DND-41 (cell line): ENCODE data around the gene TMEM245.

ENCODE experiments used
- ATAC-seq: fragments of 200-7000 bp; cut with Tn5 transposase; 3 replicates; pipeline ENCODE4 v1.9.1; 2021; ENCODE audit warnings: low read depth; ENCODE audit not compliant: insufficient read depth
- DNase-seq: peaks from one replicate; pipeline ENCODE4 v3.0.0-alpha.2; 2020
- H2AFZ ChIP-seq: 2 replicates; pipeline ENCODE4 v1.6.0; 2012; ENCODE audit warnings: low read depth, low read length
- H3K27ac ChIP-seq: 2 replicates; pipeline ENCODE4 v1.5.1; 2012; ENCODE audit warnings: low read length, inconsistent platforms
- H3K27me3 ChIP-seq: fragments of 200-600 bp; sonication (generic); 2 replicates; pipeline ENCODE4 v1.6.0; 2012; ENCODE audit warnings: low read length, mild to moderate bottlenecking, inconsistent platforms; ENCODE audit not compliant: insufficient read depth, poor library complexity
- H3K36me3 ChIP-seq: 2 replicates; pipeline ENCODE4 v1.5.1; 2012; ENCODE audit warnings: low read length, inconsistent platforms; ENCODE audit not compliant: insufficient read depth
- H3K4me1 ChIP-seq: 2 replicates; pipeline ENCODE4 v1.5.1; 2012; ENCODE audit warnings: mild to moderate bottlenecking, low read length; ENCODE audit not compliant: insufficient read depth
- H3K4me2 ChIP-seq: 2 replicates; pipeline ENCODE4 v1.6.0; 2012; ENCODE audit warnings: mild to moderate bottlenecking, moderate library complexity, low read length, inconsistent platforms; ENCODE audit not compliant: insufficient read depth
- H3K4me3 ChIP-seq, 2 experiments: fragments of 200-600 bp in 1 of 2; shearing (Covaris generic) in 1 of 2; 2 replicates each; pipeline ENCODE4 v1.5.1; 2012 to 2016; ENCODE audit warnings: inconsistent platforms in 2 of 2, low read length in 2 of 2, mild to moderate bottlenecking in 2 of 2, low read depth in 1 of 2, moderate library complexity in 1 of 2
- H3K79me2 ChIP-seq: 2 replicates; pipeline ENCODE4 v1.6.0; 2012; ENCODE audit warnings: low read length, inconsistent platforms; ENCODE audit not compliant: insufficient read depth
- H3K9ac ChIP-seq: 2 replicates; pipeline ENCODE4 v1.6.0; 2012; ENCODE audit warnings: low read depth, mild to moderate bottlenecking, inconsistent platforms, low read length, moderate library complexity
- H3K9me3 ChIP-seq: 2 replicates; pipeline ENCODE4 v1.5.1; 2012; ENCODE audit warnings: low read length, moderate library complexity, mild to moderate bottlenecking, inconsistent platforms; ENCODE audit not compliant: insufficient read depth, severe bottlenecking
- H4K20me1 ChIP-seq: 2 replicates; pipeline ENCODE4 v1.6.0; 2012; ENCODE audit warnings: low read length; ENCODE audit not compliant: insufficient read depth
- CTCF ChIP-seq: IDR thresholded peaks from 2 replicates; pipeline ENCODE4 v1.5.1; 2012; ENCODE audit warnings: borderline replicate concordance, low read length, moderate library complexity, mild to moderate bottlenecking; ENCODE audit not compliant: poor library complexity, severe bottlenecking; ENCODE audit errors: extremely low read depth
- EZH2 ChIP-seq: IDR thresholded peaks from 3 replicates; pipeline ENCODE4 v1.6.1; 2012; ENCODE audit warnings: borderline replicate concordance, low read depth, mild to moderate bottlenecking, moderate library complexity, low read length, inconsistent platforms; ENCODE audit not compliant: severe bottlenecking

TMEM245 gene

GRCh38 chr9:109074236-109074889, 45.4 kb downstream of the TMEM245 start:
- Histone ChIP-seq H3K27ac (no peak overlapping the region), H2AFZ (no peak overlapping the region), H4K20me1 (no peaks in the 10 kb centered on the region), H3K4me1 (no peaks in the 10 kb centered on the region), H3K4me3 (no peak overlapping the region), H3K9ac (no peak overlapping the region), H3K79me2 (no peaks in the 10 kb centered on the region), H3K9me3 (no peaks in the 10 kb centered on the region), H3K27me3 (no peaks in the 10 kb centered on the region), H3K36me3 (peaks cover 77% of the 10 kb centered on the region), H3K4me2 (no peak overlapping the region)
- no peak for DNase-seq
- no peak for ATAC-seq
- no peak for TF ChIP-seq EZH2
- no peak for TF ChIP-seq CTCF

DNA sequence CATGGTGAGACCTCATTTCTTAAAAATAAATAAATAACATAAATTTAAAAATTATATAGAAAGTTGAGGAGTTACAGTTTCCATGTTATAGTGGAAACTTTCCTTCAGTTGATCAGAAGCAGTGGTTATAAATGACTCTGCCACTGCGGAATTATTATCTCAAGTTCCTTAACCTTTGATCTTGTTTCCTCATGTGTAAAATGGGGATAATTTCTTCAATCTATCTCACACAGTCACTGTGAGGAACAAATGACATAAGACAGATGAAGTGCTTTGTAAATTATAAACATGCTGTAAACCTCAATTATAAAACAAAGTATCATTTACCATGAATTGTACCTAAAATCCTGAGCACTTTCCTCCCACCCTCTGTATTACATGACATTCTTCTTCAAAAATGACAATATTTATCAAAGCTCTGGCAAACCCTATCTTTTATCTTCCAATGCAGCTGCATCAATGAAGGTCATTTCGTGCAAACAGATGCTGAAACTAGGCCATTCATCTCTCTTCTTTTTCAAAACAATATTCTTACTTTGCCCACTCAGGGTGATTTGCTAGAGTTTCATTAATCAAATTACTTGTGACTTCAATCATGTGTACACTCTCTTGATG, 46.8 kb downstream of the TMEM245 start:
- ATAC-seq (no peak), DNase-seq (no peak)
- Histone ChIP-seq H2AFZ (no peak overlapping the region), H3K36me3 (peaks cover 75% of the 10 kb centered on the region), H3K27ac (no peak overlapping the region), H3K4me3 (no peak overlapping the region), H3K4me2 (no peak overlapping the region), H3K79me2 (no peaks in the 10 kb centered on the region), H3K4me1 (no peaks in the 10 kb centered on the region), H3K9ac (no peak overlapping the region), H4K20me1 (no peaks in the 10 kb centered on the region), H3K9me3 (no peaks in the 10 kb centered on the region), H3K27me3 (no peaks in the 10 kb centered on the region)
- TF ChIP-seq EZH2: no peak
- TF ChIP-seq CTCF: no peak

DNA sequence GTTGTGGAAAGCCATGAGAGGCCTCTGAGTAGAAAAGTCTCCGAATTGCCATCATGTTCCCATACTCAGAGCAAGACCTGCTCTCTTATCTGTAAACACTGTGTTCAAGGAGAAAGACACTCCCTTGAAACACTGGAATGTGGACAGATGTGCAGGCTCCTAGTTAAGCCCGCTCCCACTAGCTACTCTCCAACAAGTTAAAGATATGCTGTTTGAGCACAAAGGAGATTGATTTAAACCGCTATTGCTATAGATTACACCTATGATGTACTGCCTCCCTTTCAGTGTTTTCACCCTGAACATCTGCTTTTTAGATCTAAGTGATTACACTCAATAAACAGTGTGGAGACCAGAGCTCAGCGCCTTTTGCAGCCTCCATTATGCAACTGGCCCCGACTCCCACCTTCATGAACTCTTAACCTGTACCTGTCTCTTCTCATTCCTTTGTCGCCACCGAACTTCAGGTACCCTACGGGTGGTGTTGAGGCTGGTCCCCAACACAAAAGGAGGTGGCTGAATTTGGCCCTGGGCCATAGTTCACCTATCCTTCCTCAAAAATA, 47.5 kb downstream of the TMEM245 start:
- H2AFZ ChIP-seq: no peak overlapping the region
- no peak overlapping the region for H3K4me3 ChIP-seq
- H3K9ac ChIP-seq: no peak overlapping the region
- TF ChIP-seq CTCF (no peak), EZH2 (no peak)
- no peaks in the 10 kb centered on the region for H4K20me1 ChIP-seq
- H3K4me2 ChIP-seq: no peak overlapping the region
- peaks cover 77% of the 10 kb centered on the region for H3K36me3 ChIP-seq
- no peaks in the 10 kb centered on the region for H3K27me3 ChIP-seq
- no peaks in the 10 kb centered on the region for H3K79me2 ChIP-seq
- H3K27ac ChIP-seq: no peak overlapping the region
- DNase-seq (no peak), ATAC-seq (no peak)
- no peaks in the 10 kb centered on the region for H3K9me3 ChIP-seq
- no peaks in the 10 kb centered on the region for H3K4me1 ChIP-seq

GRCh38 chr9:109068764-109069163, 51.0 kb downstream of the TMEM245 start:
- Histone ChIP-seq H3K27me3 (no peaks in the 10 kb centered on the region), H3K27ac (no peak overlapping the region), H3K4me1 (no peaks in the 10 kb centered on the region), H3K4me2 (no peak overlapping the region), H2AFZ (no peak overlapping the region), H3K9ac (no peak overlapping the region), H3K36me3 (peaks cover 87% of the 10 kb centered on the region), H3K9me3 (no peaks in the 10 kb centered on the region), H4K20me1 (no peaks in the 10 kb centered on the region), H3K4me3 (no peak overlapping the region), H3K79me2 (no peaks in the 10 kb centered on the region)
- DNase-seq: no peak
- no peak for ATAC-seq
- TF ChIP-seq CTCF: no peak
- TF ChIP-seq EZH2: no peak
